Fibroblast of lung (primary cell): ENCODE data around the gene RBM28.

Source experiments
- EZH2 ChIP-seq: IDR thresholded peaks from 2 replicates; pipeline ENCODE4 v1.5.1; 2012; ENCODE audit warnings: low read length, control low read depth, mild to moderate bottlenecking; ENCODE audit errors: missing control alignments
- TF ChIP-seq, protein P1 (sequence below), 2 donors: IDR thresholded peaks in 1 of 2; conservative IDR thresholded peaks in 1 of 2; 1 replicate in 1 of 2; 2 replicates in 1 of 2; pipeline ENCODE4 v1.5.1; 2011 to 2012; ENCODE audit warnings: low read length in 2 of 2, control low read depth in 1 of 2, inconsistent platforms in 1 of 2, low read depth in 1 of 2, mild to moderate bottlenecking in 1 of 2

DNA sequence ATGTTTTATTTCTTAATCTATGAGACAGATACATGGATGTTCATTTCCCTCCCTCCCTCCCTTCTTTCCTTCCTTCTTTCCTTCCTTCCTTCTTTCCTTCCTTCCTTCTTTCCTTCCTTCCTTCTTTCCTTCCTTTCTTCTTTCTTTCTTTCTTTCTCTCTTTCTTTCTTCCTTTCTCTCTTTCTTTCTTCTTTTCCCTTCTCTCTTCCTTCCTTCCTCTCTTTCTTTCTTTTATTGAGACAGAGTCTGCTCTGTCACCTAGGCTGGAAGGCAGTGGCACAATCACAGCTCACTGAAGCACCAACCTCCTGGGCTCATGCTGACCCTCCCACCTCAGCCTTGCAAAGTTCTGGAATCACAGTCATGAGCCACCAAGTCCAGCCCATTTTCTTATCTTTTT is 23.3 kb upstream of the RBM28 start:
- TF ChIP-seq, protein P1, sequence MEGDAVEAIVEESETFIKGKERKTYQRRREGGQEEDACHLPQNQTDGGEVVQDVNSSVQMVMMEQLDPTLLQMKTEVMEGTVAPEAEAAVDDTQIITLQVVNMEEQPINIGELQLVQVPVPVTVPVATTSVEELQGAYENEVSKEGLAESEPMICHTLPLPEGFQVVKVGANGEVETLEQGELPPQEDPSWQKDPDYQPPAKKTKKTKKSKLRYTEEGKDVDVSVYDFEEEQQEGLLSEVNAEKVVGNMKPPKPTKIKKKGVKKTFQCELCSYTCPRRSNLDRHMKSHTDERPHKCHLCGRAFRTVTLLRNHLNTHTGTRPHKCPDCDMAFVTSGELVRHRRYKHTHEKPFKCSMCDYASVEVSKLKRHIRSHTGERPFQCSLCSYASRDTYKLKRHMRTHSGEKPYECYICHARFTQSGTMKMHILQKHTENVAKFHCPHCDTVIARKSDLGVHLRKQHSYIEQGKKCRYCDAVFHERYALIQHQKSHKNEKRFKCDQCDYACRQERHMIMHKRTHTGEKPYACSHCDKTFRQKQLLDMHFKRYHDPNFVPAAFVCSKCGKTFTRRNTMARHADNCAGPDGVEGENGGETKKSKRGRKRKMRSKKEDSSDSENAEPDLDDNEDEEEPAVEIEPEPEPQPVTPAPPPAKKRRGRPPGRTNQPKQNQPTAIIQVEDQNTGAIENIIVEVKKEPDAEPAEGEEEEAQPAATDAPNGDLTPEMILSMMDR (conservative IDR thresholded peaks at IDR 0.05 in 1 of 2, IDR thresholded peaks at IDR 0.05 in 1 of 2; ENCODE audit: low read depth in 1 of 2, low read length in 2 of 2), result no peak
- TF ChIP-seq EZH2, result no peak
